ENCODE data around the gene RAPSN.

The RAPSN gene

DNA sequence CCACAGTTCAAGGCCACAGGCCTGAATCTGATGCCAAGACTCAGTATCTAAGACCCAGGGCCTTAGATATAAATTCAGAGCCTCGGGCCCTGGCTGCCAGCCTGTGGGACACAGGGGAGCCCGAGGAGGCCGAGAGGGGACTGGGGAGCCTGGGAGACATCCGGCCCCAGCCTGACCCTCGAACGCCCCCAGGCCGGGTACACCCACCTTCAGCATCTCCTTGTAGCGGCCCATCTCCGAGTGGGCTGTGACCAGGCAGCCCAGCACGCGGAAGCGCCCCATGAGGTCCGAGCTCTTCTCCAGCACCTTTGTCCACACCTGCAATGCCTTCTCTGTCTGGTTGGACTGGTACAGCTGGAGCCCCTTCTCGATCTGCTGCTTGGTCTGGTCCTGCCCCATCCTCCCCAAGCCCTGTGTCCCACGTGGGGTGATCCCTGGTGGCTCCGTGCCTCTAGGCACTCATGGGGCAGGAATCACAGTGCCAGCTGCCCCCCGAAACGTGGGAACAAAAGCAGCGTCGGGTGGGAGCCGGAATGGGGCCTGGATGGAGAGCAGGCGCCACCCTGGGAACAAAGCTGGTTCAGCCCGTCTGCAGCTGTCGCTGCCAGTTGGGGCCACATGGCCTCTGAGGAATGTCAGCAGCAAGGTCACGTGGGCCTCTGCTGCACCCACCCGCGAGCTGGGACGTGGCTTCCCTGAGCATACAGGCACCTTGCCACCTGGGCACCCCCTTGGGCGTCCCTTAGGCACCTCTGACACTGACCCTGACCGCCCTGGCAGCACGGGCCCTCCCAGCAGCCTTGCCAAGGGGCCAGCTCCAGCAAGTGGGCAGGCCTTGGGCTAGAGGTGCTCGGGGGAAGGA is at the start of gene RAPSN:
RAPSN (minus strand) TSS at position 571 of the 862 bp plus-strand sequence; CDS start at position 399, 172 bp downstream.
- Histone ChIP-seq H3K27me3 (no peaks in the 10 kb centered on the region), H3K27ac (no peak within 1 kb of the TSS), H3K9me3 (no peaks in the 10 kb centered on the region), H3K4me1 (no peaks in the 10 kb centered on the region), H3K4me3 (no peak within 1 kb of the TSS), H3K36me3 (no peaks in the 10 kb centered on the region)
- intact Hi-C loops (cut with DNase I; ENCODE audit: low total_unique reads) = loop anchor here (5.0 kb wide), 1 partner anchor 71 kb away; the partner anchor contains the start of gene SPI1
- TF ChIP-seq, protein P1, sequence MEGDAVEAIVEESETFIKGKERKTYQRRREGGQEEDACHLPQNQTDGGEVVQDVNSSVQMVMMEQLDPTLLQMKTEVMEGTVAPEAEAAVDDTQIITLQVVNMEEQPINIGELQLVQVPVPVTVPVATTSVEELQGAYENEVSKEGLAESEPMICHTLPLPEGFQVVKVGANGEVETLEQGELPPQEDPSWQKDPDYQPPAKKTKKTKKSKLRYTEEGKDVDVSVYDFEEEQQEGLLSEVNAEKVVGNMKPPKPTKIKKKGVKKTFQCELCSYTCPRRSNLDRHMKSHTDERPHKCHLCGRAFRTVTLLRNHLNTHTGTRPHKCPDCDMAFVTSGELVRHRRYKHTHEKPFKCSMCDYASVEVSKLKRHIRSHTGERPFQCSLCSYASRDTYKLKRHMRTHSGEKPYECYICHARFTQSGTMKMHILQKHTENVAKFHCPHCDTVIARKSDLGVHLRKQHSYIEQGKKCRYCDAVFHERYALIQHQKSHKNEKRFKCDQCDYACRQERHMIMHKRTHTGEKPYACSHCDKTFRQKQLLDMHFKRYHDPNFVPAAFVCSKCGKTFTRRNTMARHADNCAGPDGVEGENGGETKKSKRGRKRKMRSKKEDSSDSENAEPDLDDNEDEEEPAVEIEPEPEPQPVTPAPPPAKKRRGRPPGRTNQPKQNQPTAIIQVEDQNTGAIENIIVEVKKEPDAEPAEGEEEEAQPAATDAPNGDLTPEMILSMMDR (IDR thresholded peaks at IDR 0.05) = no peak
- no peak for DNase-seq

DNA sequence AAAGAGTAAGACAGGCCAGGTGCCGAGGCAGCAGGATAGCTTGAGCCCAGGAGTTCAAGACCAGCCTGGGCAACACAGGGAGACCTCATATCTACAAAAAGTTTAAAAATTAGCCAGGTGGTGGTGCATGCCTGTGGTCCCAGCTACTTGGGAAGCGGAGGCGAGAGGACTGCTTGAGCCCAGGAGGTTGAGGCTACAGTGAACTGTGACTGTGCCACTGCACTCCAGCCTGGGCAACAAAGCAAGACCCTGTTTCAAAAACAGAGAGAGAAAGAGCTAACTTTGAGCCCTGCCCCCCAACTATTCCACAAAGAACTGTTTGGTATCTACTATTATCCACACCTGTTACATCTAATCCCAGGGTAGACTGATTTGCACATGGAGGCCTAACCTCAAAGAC is 49.2 kb upstream of the RAPSN start:
- peaks cover 0 to 77% (median 58%) of the 10 kb centered on the region in 4 donors for H3K4me1 ChIP-seq
- no peaks in the 10 kb centered on the region for H3K9me3 ChIP-seq
- no peak overlapping the region for H3K4me3 ChIP-seq
- DNase-seq = no peak
- peaks cover 0 to 9% (median 0%) of the 10 kb centered on the region in 3 donors for H3K36me3 ChIP-seq
- intact Hi-C loops (cut with DNase I; ENCODE audit: low total_unique reads) = loop anchor here (10.0 kb wide), 1 partner anchor 57 kb away; the partner anchor contains the start of gene CELF1
- H3K27ac ChIP-seq = no peak overlapping the region
- TF ChIP-seq, protein P1 (IDR thresholded peaks at IDR 0.05) = no peak
- no peaks in the 10 kb centered on the region for H3K27me3 ChIP-seq

DNA sequence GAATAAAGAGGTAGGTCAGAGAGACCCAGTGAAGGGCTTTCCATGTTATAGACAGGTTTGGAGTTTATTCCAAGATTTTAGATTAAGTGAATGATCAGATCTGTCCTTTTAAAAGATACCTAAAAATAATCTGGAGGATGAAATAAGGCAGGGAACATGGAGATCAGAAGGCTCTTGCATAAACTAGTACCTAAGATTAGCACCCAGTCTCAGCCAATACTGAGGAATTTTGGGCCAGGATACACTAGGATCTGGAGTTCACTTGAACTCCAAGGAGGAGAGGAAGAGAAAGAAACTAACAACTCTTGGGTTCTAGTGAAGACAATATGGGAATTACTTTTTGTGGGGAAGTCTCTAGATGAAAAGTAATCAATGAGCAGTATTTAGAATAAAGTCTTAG is 47.9 kb upstream of the RAPSN start:
- TF ChIP-seq, protein P1 (IDR thresholded peaks at IDR 0.05) = no peak
- H3K27ac ChIP-seq = peak overlapping the region in 1 of 2 donors; percentile 6
- peaks cover 0 to 9% (median 0%) of the 10 kb centered on the region in 3 donors for H3K36me3 ChIP-seq
- peaks cover 0 to 76% (median 58%) of the 10 kb centered on the region in 4 donors for H3K4me1 ChIP-seq
- H3K27me3 ChIP-seq = no peaks in the 10 kb centered on the region
- H3K4me3 ChIP-seq = no peak overlapping the region
- intact Hi-C loops (cut with DNase I; ENCODE audit: low total_unique reads) = loop anchor here (10.0 kb wide), 1 partner anchor 58 kb away; the partner anchor contains the start of gene CELF1
- no peaks in the 10 kb centered on the region for H3K9me3 ChIP-seq
- no peak for DNase-seq

DNA sequence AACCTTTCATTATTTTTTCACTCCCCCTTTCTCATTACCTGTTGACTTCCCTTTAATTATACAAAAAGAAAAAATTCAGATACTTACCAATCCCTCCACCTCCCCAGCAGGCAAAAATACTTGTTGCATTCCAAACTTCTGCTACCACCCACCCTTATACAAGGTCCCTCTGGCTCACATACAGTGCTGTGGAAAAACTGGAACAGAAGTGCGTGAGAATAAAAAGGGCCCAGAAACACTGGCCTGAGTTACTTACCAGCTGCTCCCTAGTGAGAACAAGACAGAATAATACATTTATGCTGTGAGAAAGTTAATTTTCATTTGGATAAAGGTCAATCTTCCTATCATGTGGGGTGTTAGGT is 46.9 kb upstream of the RAPSN start:
- no peak overlapping the region for H3K4me3 ChIP-seq
- TF ChIP-seq, protein P1 (IDR thresholded peaks at IDR 0.05) = no peak

DNA sequence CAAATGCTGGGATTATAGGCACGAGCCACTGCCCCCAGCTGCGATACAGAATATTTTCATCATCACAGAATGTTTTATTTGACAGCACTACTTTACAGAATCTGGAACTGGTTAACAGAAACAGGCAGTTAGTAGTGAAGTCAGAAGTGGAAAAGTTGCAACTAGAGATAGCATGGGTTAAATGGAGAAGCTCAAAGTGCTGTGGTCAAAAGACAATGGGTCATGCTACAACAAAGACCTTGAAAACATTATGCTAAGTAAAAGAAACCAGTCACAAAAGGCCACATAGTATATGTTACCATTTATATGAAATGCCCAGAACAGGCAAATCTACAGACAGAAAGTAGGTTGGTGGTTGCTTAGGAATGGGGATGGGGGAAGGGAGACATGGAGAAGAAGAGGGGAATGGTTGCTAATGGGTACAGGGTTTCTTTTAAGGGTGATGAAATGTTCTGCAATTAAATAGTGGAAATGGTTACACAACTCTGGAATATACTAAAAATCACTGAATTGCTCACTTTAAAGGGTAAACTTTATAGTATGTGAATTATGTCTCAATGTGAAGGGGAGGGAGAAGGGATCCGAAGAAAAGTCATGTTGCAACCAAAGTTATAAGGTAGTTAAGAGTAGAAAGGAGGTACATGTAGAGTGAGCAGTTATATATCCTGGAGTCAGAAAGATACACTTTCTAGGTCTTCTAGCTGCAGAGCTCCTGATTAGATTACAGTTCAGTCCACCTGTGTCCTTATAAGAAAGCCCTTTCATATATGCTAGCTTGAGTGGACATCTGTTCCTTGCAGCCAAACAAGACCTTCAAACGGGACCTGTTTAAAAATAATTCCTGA is 46.3 kb upstream of the RAPSN start:
- no peaks in the 10 kb centered on the region for H3K27me3 ChIP-seq
- peaks cover 0 to 61% (median 44%) of the 10 kb centered on the region in 4 donors for H3K4me1 ChIP-seq
- TF ChIP-seq, protein P1 (IDR thresholded peaks at IDR 0.05) = no peak
- peaks cover 0 to 9% (median 0%) of the 10 kb centered on the region in 3 donors for H3K36me3 ChIP-seq
- peak overlapping the region in 1 of 2 donors; percentile 6 for H3K27ac ChIP-seq
- DNase-seq = no peak
- H3K4me3 ChIP-seq = no peak overlapping the region
- intact Hi-C loops (cut with DNase I; ENCODE audit: low total_unique reads) = loop anchor here (10.0 kb wide), 1 partner anchor 60 kb away; the partner anchor contains the start of gene CELF1
- H3K9me3 ChIP-seq = no peaks in the 10 kb centered on the region

More for the DNA sequence above, 46.9 kb upstream of the RAPSN start:
- peak overlapping the region in 1 of 2 donors; percentile 6 for H3K27ac ChIP-seq
- DNase-seq = no peak
- peaks cover 0 to 9% (median 0%) of the 10 kb centered on the region in 3 donors for H3K36me3 ChIP-seq
- no peaks in the 10 kb centered on the region for H3K27me3 ChIP-seq
- H3K9me3 ChIP-seq = no peaks in the 10 kb centered on the region
- H3K4me1 ChIP-seq = peaks cover 0 to 67% (median 50%) of the 10 kb centered on the region in 4 donors
- intact Hi-C loops (cut with DNase I; ENCODE audit: low total_unique reads) = loop anchor here (10.0 kb wide), 1 partner anchor 59 kb away; the partner anchor contains the start of gene CELF1

Data from tibial artery (tissue), 4 donors.